OCI-LY1 (cell line): ENCODE measurements around the gene SELPLG.

Source experiments
- H2AFZ ChIP-seq: fragments of 200-600 bp; sonication (generic), shearing (Covaris generic); 2 replicates; pipeline ENCODE4 v1.6.0; 2014; ENCODE audit warnings: antibody characterized with exemption, mild to moderate bottlenecking, low read length
- H3F3A ChIP-seq: fragments of 200-600 bp; sonication (generic), shearing (Covaris generic); 2 replicates; pipeline ENCODE4 v1.6.0; 2014; ENCODE audit warnings: mild to moderate bottlenecking, antibody characterized with exemption, low read length, moderate library complexity; ENCODE audit not compliant: insufficient read depth
- H3K27ac ChIP-seq: fragments of 200-600 bp; sonication (generic); 2 replicates; pipeline ENCODE4 v1.5.1; 2014; ENCODE audit warnings: low read length, mixed run types, mild to moderate bottlenecking, low read depth; ENCODE audit not compliant: poor library complexity, severe bottlenecking
- H3K27me3 ChIP-seq: fragments of 200-600 bp; sonication (generic); 2 replicates; pipeline ENCODE4 v1.6.0; 2014; ENCODE audit warnings: antibody characterized with exemption, mild to moderate bottlenecking, low read length, moderate library complexity; ENCODE audit not compliant: insufficient read depth
- H3K36me3 ChIP-seq: fragments of 200-600 bp; sonication (generic); 2 replicates; pipeline ENCODE4 v1.6.1; 2014; ENCODE audit warnings: mild to moderate bottlenecking, antibody characterized with exemption, low read length, moderate library complexity, mixed read lengths; ENCODE audit not compliant: insufficient read depth
- H3K4me1 ChIP-seq: fragments of 200-600 bp; sonication (generic); 2 replicates; pipeline ENCODE4 v1.5.1; 2014; ENCODE audit warnings: mild to moderate bottlenecking, low read length, moderate library complexity; ENCODE audit not compliant: insufficient read depth, severe bottlenecking
- H3K4me2 ChIP-seq: fragments of 200-600 bp; sonication (generic), shearing (Covaris generic); 2 replicates; pipeline ENCODE4 v1.6.1; 2014; ENCODE audit warnings: low read length
- H3K4me3 ChIP-seq: fragments of 200-600 bp; sonication (generic); 2 replicates; pipeline ENCODE4 v1.5.1; 2014; ENCODE audit warnings: low read length, low read depth, mild to moderate bottlenecking, mixed read lengths; ENCODE audit not compliant: poor library complexity, severe bottlenecking
- H3K79me2 ChIP-seq: fragments of 200-600 bp; shearing (Covaris generic); 2 replicates; pipeline ENCODE4 v1.6.1; 2016; ENCODE audit warnings: mixed run types, low read length, mixed read lengths; ENCODE audit not compliant: insufficient read depth
- H3K9ac ChIP-seq: fragments of 200-600 bp; sonication (generic), shearing (Covaris generic); 2 replicates; pipeline ENCODE4 v1.6.1; 2014; ENCODE audit warnings: mild to moderate bottlenecking, low read length, mixed read lengths
- H3K9me2 ChIP-seq: fragments of 200-600 bp; sonication (generic), shearing (Covaris generic); 2 replicates; pipeline ENCODE4 v1.6.1; 2014; ENCODE audit warnings: low read depth, mild to moderate bottlenecking, low read length, mixed read lengths
- H3K9me3 ChIP-seq: fragments of 200-600 bp; shearing (Covaris generic); 2 replicates; pipeline ENCODE4 v1.6.1; 2014; ENCODE audit warnings: low read length, mixed read lengths
- H4K20me1 ChIP-seq: fragments of 200-600 bp; sonication (generic), shearing (Covaris generic); 2 replicates; pipeline ENCODE4 v1.6.0; 2016; ENCODE audit warnings: mild to moderate bottlenecking, low read length; ENCODE audit not compliant: insufficient read depth
- CTCF ChIP-seq: fragments of 200-600 bp; sonication (generic), shearing (Covaris generic); IDR thresholded peaks from 2 replicates; pipeline ENCODE4 v1.5.1; 2017; ENCODE audit warnings: mild to moderate bottlenecking, antibody characterized with exemption, low read length, moderate library complexity, mixed read lengths
- EZH2 ChIP-seq: fragments of 200-600 bp; sonication (generic), shearing (Covaris generic); IDR thresholded peaks from 2 replicates; pipeline ENCODE4 v1.8.0; 2017; ENCODE audit warnings: borderline replicate concordance, mixed run types, mild to moderate bottlenecking, antibody characterized with exemption, low read length, moderate library complexity, mixed read lengths

SELPLG gene

DNA sequence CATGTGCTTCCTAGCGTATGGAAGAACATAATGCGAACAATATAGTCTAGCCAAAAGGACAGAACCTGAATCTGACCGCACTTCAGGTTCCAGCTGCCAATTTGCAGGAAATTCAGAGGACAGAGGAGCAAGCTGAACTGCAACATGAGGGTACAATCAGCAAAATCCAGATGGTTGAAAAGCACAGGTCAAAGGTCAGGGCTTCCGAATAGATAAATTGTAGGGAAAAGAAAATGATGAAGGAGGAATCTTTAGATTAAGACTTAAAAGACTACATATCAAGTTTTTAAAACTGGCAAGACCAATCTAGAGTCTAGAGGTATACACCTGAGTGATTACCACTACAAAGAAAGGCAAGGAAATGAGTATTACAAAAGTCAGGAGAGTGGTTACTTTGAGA lies 42.1 kb upstream of the SELPLG start:
- peaks cover 6% of the 10 kb centered on the region for H3K4me1 ChIP-seq
- H3K4me2 ChIP-seq: no peak overlapping the region
- H3K9ac ChIP-seq: no peak overlapping the region
- TF ChIP-seq CTCF: no peak
- TF ChIP-seq EZH2: no peak
- no peaks in the 10 kb centered on the region for H3K9me3 ChIP-seq
- H3K27me3 ChIP-seq: no peaks in the 10 kb centered on the region
- no peak overlapping the region for H2AFZ ChIP-seq
- H3K9me2 ChIP-seq: no peaks in the 10 kb centered on the region
- no peak overlapping the region for H3K27ac ChIP-seq
- H3K4me3 ChIP-seq: no peak overlapping the region
- H4K20me1 ChIP-seq: no peaks in the 10 kb centered on the region
- H3K36me3 ChIP-seq: no peaks in the 10 kb centered on the region
- no peaks in the 10 kb centered on the region for H3F3A ChIP-seq
- no peaks in the 10 kb centered on the region for H3K79me2 ChIP-seq

DNA sequence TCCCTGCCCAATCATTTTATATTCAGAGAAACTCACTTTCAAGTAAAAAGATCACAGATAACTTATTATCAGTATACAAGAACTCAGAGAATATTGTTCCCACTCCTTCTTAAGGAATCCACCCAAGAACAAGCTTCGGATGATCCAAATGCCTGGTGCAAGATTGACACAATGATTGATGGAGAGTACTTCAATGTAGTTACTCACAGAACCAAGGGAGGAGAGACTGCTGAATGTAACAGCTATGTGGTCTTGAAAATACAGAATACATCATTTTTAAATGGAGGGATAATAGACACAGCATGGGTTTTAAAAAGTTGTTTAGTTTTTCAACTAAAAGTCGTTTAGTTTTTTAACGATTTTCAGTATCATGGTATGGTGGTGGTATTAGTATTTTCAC lies 38.4 kb upstream of the SELPLG start:
- no peaks in the 10 kb centered on the region for H4K20me1 ChIP-seq
- no peak overlapping the region for H3K9ac ChIP-seq
- H3K27ac ChIP-seq: no peak overlapping the region
- no peaks in the 10 kb centered on the region for H3F3A ChIP-seq
- H3K27me3 ChIP-seq: no peaks in the 10 kb centered on the region
- no peak overlapping the region for H2AFZ ChIP-seq
- TF ChIP-seq CTCF: no peak
- no peak for TF ChIP-seq EZH2
- no peaks in the 10 kb centered on the region for H3K9me2 ChIP-seq
- H3K79me2 ChIP-seq: no peaks in the 10 kb centered on the region
- H3K4me2 ChIP-seq: no peak overlapping the region
- H3K36me3 ChIP-seq: no peaks in the 10 kb centered on the region
- H3K4me1 ChIP-seq: peaks cover 8% of the 10 kb centered on the region
- H3K4me3 ChIP-seq: no peak overlapping the region
- no peaks in the 10 kb centered on the region for H3K9me3 ChIP-seq

GRCh38 chr12:108671110-108671509 lies 37.4 kb upstream of the SELPLG start:
- H3K9me2 ChIP-seq: no peaks in the 10 kb centered on the region
- no peaks in the 10 kb centered on the region for H3K36me3 ChIP-seq
- TF ChIP-seq CTCF (no peak), EZH2 (no peak)
- H3K27ac ChIP-seq: no peak overlapping the region
- H3K79me2 ChIP-seq: no peaks in the 10 kb centered on the region
- H4K20me1 ChIP-seq: no peaks in the 10 kb centered on the region
- peaks cover 18% of the 10 kb centered on the region for H3K4me1 ChIP-seq
- no peaks in the 10 kb centered on the region for H3F3A ChIP-seq
- H3K4me2 ChIP-seq: no peak overlapping the region
- no peak overlapping the region for H3K9ac ChIP-seq
- H2AFZ ChIP-seq: no peak overlapping the region
- no peak overlapping the region for H3K4me3 ChIP-seq
- no peaks in the 10 kb centered on the region for H3K9me3 ChIP-seq
- H3K27me3 ChIP-seq: no peaks in the 10 kb centered on the region
